DND-41 (cell line): Measurements from ENCODE around the gene WDR47.

ENCODE experiments used
- ATAC-seq: fragments of 200-7000 bp; cut with Tn5 transposase; 3 replicates; pipeline ENCODE4 v1.9.1; 2021; ENCODE audit warnings: low read depth; ENCODE audit not compliant: insufficient read depth
- DNase-seq: peaks from one replicate; pipeline ENCODE4 v3.0.0-alpha.2; 2020
- H2AFZ ChIP-seq: 2 replicates; pipeline ENCODE4 v1.6.0; 2012; ENCODE audit warnings: low read depth, low read length
- H3K27ac ChIP-seq: 2 replicates; pipeline ENCODE4 v1.5.1; 2012; ENCODE audit warnings: low read length, inconsistent platforms
- H3K27me3 ChIP-seq: fragments of 200-600 bp; sonication (generic); 2 replicates; pipeline ENCODE4 v1.6.0; 2012; ENCODE audit warnings: low read length, mild to moderate bottlenecking, inconsistent platforms; ENCODE audit not compliant: insufficient read depth, poor library complexity
- H3K36me3 ChIP-seq: 2 replicates; pipeline ENCODE4 v1.5.1; 2012; ENCODE audit warnings: low read length, inconsistent platforms; ENCODE audit not compliant: insufficient read depth
- H3K4me1 ChIP-seq: 2 replicates; pipeline ENCODE4 v1.5.1; 2012; ENCODE audit warnings: mild to moderate bottlenecking, low read length; ENCODE audit not compliant: insufficient read depth
- H3K4me2 ChIP-seq: 2 replicates; pipeline ENCODE4 v1.6.0; 2012; ENCODE audit warnings: mild to moderate bottlenecking, moderate library complexity, low read length, inconsistent platforms; ENCODE audit not compliant: insufficient read depth
- H3K4me3 ChIP-seq, 2 experiments: fragments of 200-600 bp in 1 of 2; shearing (Covaris generic) in 1 of 2; 2 replicates each; pipeline ENCODE4 v1.5.1; 2012 to 2016; ENCODE audit warnings: inconsistent platforms in 2 of 2, low read length in 2 of 2, mild to moderate bottlenecking in 2 of 2, low read depth in 1 of 2, moderate library complexity in 1 of 2
- H3K79me2 ChIP-seq: 2 replicates; pipeline ENCODE4 v1.6.0; 2012; ENCODE audit warnings: low read length, inconsistent platforms; ENCODE audit not compliant: insufficient read depth
- H3K9ac ChIP-seq: 2 replicates; pipeline ENCODE4 v1.6.0; 2012; ENCODE audit warnings: low read depth, mild to moderate bottlenecking, inconsistent platforms, low read length, moderate library complexity
- H3K9me3 ChIP-seq: 2 replicates; pipeline ENCODE4 v1.5.1; 2012; ENCODE audit warnings: low read length, moderate library complexity, mild to moderate bottlenecking, inconsistent platforms; ENCODE audit not compliant: insufficient read depth, severe bottlenecking
- H4K20me1 ChIP-seq: 2 replicates; pipeline ENCODE4 v1.6.0; 2012; ENCODE audit warnings: low read length; ENCODE audit not compliant: insufficient read depth
- CTCF ChIP-seq: IDR thresholded peaks from 2 replicates; pipeline ENCODE4 v1.5.1; 2012; ENCODE audit warnings: borderline replicate concordance, low read length, moderate library complexity, mild to moderate bottlenecking; ENCODE audit not compliant: poor library complexity, severe bottlenecking; ENCODE audit errors: extremely low read depth
- EZH2 ChIP-seq: IDR thresholded peaks from 3 replicates; pipeline ENCODE4 v1.6.1; 2012; ENCODE audit warnings: borderline replicate concordance, low read depth, mild to moderate bottlenecking, moderate library complexity, low read length, inconsistent platforms; ENCODE audit not compliant: severe bottlenecking

The WDR47 gene

DNA sequence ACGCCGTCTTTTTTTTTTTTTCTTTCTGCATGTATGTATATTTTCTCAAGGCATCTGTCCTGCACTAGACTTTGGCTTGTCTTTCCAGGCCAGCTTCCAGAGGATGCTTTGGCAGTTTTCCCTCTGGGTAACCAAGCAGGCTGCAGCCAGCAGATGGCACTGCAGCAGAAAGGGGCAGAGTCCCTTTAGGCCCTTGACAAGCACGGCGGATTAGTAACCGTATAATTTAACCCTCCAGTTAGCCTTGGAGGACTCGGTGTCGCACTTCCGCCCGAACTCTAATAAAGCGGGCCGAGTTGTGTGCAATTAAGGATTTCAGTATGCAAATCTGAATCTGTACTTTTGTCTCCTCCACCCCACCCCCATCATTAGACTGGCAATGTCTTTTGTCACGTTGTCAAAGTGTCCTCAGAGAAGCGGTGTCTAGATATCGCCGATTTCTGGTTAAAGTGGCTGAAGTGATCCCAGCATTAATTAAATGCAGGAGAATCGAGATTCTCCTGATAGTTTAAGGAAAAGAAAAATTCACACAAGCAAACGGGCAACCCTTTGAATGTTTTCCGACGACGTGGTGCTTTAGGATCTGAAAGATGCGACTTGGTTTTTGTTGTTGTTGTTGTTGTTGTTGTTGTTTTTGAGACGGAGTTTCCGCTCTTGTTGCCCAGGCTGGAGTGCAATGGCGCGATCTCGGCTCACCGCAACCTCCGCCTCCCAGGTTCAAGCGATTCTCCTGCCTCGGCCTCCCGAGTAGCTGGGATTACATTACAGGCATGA, 47.5 kb upstream of the WDR47 start:
- TF ChIP-seq CTCF (peak; percentile 83), EZH2 (no peak)
- H3K79me2 ChIP-seq, result peaks cover 39% of the 10 kb centered on the region
- ATAC-seq (0 out of 3 replicates have a peak, but pooled peaks have one; percentile 23), DNase-seq (peak; percentile 64)
- no peak overlapping the region for H2AFZ ChIP-seq
- H4K20me1 ChIP-seq, result peaks cover 7% of the 10 kb centered on the region; the same call in 1 of the 2 replicates
- peak overlapping the region; percentile 71 for H3K9ac ChIP-seq
- H3K9me3 ChIP-seq, result no peaks in the 10 kb centered on the region
- H3K27me3 ChIP-seq, result no peaks in the 10 kb centered on the region
- H3K4me3 ChIP-seq, result peak overlapping the region in 1 of 2 experiments; percentile 72; a peak in 2 of 4 replicates
- peak overlapping the region; percentile 96 for H3K4me2 ChIP-seq
- peaks cover 17% of the 10 kb centered on the region for H3K36me3 ChIP-seq
- H3K27ac ChIP-seq, result no peak overlapping the region
- peaks cover 32% of the 10 kb centered on the region for H3K4me1 ChIP-seq

DNA sequence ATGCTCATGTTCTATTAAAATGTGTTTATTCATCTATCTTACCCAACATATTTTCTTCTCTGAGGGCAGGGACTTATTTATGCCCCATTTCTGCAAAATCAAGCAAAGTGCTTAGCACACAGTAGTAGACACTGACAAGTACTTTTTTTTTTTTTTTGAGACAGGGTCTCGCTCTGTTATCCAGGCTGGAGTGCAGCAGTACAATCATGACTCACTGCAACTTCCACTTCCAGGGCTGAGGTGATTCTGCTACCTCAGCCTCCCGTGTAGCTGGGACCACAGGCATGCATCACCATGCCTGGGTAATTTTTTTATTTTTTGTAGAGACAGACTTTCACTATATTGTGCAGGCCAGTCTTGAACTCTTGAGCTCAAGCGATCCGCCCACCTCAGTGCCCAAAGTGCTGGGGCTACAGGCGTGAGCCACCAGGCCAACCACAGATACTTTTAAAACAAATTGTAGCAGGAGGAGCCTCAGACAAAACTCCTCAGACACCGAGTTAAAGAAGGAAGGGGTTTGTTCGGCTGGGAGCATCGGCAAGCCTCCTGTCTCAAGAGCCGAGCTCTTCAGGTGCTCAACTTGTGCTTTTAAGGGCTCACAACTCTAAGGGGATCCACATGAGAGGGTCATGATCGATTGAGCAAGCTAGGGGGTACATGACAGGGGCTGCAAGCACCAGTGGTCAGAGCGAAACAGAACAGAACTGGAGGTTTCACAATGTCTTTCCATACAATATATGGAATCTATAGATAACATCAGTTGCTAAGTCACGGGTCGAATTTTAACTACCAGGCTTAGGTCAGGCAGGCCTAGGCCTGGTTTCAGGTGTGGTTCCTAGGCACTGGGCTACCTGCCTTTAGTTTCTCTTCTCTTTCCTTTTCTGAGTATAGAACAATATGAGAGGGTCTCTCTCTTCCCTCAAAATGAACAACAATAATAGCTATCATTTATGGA, 42.9 kb upstream of the WDR47 start:
- Histone ChIP-seq H3K4me2 (no peak overlapping the region), H3K9me3 (no peaks in the 10 kb centered on the region), H4K20me1 (no peaks in the 10 kb centered on the region), H3K27me3 (no peaks in the 10 kb centered on the region), H3K36me3 (no peaks in the 10 kb centered on the region), H3K4me1 (peaks cover 7% of the 10 kb centered on the region), H2AFZ (no peak overlapping the region), H3K4me3 (no peak overlapping the region), H3K9ac (no peak overlapping the region), H3K79me2 (peaks cover 2% of the 10 kb centered on the region; the same call in 1 of the 2 replicates), H3K27ac (no peak overlapping the region)
- DNase-seq (no peak), ATAC-seq (no peak)
- TF ChIP-seq CTCF, result no peak
- no peak for TF ChIP-seq EZH2

- no peak overlapping the region for H3K27ac ChIP-seq
- H4K20me1 ChIP-seq, result no peaks in the 10 kb centered on the region
- H3K4me1 ChIP-seq, result no peaks in the 10 kb centered on the region
- no peaks in the 10 kb centered on the region for H3K9me3 ChIP-seq
- ATAC-seq (no peak), DNase-seq (no peak)
- H2AFZ ChIP-seq, result 0 out of 2 replicates have a peak overlapping the region, but pooled peaks have one; percentile 7
- no peaks in the 10 kb centered on the region for H3K27me3 ChIP-seq
- H3K4me3 ChIP-seq, result no peak overlapping the region
- no peaks in the 10 kb centered on the region for H3K36me3 ChIP-seq
- H3K9ac ChIP-seq, result no peak overlapping the region
- TF ChIP-seq EZH2, result no peak
- TF ChIP-seq CTCF, result no peak
- H3K79me2 ChIP-seq, result no peaks in the 10 kb centered on the region
- H3K4me2 ChIP-seq, result no peak overlapping the region
Measured at GRCh38 chr1:109083923-109084322, 42.0 kb upstream of the WDR47 start.
